IMR-90 (cell line): ENCODE data around the gene CCDC85B.

Source experiments
- CEBPB ChIP-seq: IDR thresholded peaks from 2 replicates; pipeline ENCODE4 v1.6.1; 2012; ENCODE audit warnings: low read depth, low read length, improper control_type of control experiment
- CTCF ChIP-seq: conservative IDR thresholded peaks from 2 replicates; pipeline ENCODE4 v1.5.1; 2012; ENCODE audit warnings: mild to moderate bottlenecking, low read depth, low read length, improper control_type of control experiment
- MAZ ChIP-seq: IDR thresholded peaks from 2 replicates; pipeline ENCODE4 v1.6.1; 2012; ENCODE audit warnings: low read depth, mild to moderate bottlenecking, low read length, improper control_type of control experiment, moderate library complexity, borderline replicate concordance
- POLR2A ChIP-seq: IDR thresholded peaks from 2 replicates; pipeline ENCODE4 v1.6.1; 2012; ENCODE audit warnings: mild to moderate bottlenecking, low read depth, low read length
- RAD21 ChIP-seq: IDR thresholded peaks from 2 replicates; pipeline ENCODE4 v1.6.1; 2012; ENCODE audit warnings: low read length, improper control_type of control experiment
- RFX5 ChIP-seq: IDR thresholded peaks from 2 replicates; pipeline ENCODE4 v1.8.0; 2012; ENCODE audit warnings: low read depth, mild to moderate bottlenecking, low read length, moderate library complexity
- SMC3 ChIP-seq: fragments of 150-350 bp; IDR thresholded peaks from 2 replicates; pipeline ENCODE4 v1.6.1; 2016; ENCODE audit warnings: low read depth, mild to moderate bottlenecking, antibody characterized with exemption, low read length, moderate library complexity
- TF ChIP-seq, protein P1 (sequence below): fragments of 150-350 bp; IDR thresholded peaks from 2 replicates; pipeline ENCODE4 v1.6.1; 2016; ENCODE audit warnings: low read depth, mild to moderate bottlenecking, low read length, moderate library complexity, borderline replicate concordance

- no peak for TF ChIP-seq CTCF
- no peak for TF ChIP-seq CEBPB
- TF ChIP-seq SMC3: no peak
- TF ChIP-seq, protein P1, sequence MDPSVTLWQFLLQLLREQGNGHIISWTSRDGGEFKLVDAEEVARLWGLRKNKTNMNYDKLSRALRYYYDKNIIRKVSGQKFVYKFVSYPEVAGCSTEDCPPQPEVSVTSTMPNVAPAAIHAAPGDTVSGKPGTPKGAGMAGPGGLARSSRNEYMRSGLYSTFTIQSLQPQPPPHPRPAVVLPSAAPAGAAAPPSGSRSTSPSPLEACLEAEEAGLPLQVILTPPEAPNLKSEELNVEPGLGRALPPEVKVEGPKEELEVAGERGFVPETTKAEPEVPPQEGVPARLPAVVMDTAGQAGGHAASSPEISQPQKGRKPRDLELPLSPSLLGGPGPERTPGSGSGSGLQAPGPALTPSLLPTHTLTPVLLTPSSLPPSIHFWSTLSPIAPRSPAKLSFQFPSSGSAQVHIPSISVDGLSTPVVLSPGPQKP: no peak
- no peak for TF ChIP-seq RAD21
- no peak for TF ChIP-seq POLR2A
- TF ChIP-seq RFX5: no peak
- TF ChIP-seq MAZ: no peak
Observed at GRCh38 chr11:65906602-65907001, 16.1 kb downstream of the CCDC85B start.
